GM12874 (cell line): Measurements from ENCODE around the gene TAF13.

Experiments
- CTCF ChIP-seq: IDR thresholded peaks from 2 replicates; pipeline ENCODE4 v1.5.1; 2011; ENCODE audit warnings: low read depth, mild to moderate bottlenecking, control low read depth, low read length, moderate library complexity; ENCODE audit not compliant: insufficient read depth

TAF13 gene

GRCh38 chr1:109112652-109113285, 37.0 kb upstream of the TAF13 start:
- TF ChIP-seq CTCF: peak; percentile 95

DNA sequence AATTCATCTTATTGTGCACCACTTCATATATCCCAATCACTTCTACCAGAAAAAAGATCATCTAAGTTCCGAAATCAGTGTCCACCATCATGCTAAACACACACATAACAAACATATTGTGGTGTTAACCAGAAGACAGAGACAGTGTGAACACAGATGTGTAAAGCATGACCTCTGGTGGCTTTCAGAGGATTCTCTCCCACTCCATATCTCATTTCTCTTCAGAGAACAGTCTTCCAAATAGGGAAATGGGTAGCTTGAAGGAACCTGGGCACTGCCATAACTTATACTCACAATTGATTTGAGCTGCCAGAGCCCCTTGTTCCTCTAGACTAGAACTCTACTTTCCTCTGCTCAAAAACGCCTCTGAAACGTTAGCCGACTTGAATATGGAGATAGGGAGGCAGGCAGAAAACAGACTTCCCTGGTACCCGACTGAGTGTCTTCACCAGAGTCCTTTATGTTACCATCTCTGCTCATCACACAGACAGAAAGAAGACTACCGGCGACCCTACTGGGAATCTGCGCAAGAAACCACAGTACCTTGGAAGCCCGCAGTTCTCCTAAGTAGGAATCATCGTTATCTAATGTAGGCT, 36.4 kb upstream of the TAF13 start:
- TF ChIP-seq CTCF: peak; percentile 32; the same call in 1 of the 2 replicates

GRCh38 chr1:109111386-109112055, 35.7 kb upstream of the TAF13 start:
- TF ChIP-seq CTCF: no peak

- TF ChIP-seq CTCF: no peak
Measured at GRCh38 chr1:109109906-109110305, 34.1 kb upstream of the TAF13 start.

DNA sequence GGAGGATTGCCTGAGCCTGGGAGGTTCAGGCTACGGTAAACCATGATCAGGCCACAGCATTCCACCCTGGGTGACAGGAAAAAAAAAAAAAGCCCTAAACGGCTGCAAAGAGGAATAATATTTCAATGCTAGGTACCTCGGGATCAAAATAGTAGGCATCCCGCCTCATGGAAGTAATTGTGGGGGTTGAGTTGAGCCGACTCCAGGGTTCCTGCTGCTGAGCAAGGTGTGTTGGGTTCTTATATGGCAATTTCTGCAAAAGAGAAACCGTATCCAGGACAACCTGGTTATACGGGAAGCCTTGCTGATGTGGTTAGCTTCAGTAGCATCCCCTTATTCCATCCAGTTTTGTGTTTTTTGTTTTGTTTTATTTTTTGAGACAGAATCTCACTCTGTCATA, 32.0 kb upstream of the TAF13 start:
- TF ChIP-seq CTCF: no peak

- TF ChIP-seq CTCF: no peak
Measured at GRCh38 chr1:109105881-109106280, 30.1 kb upstream of the TAF13 start.

DNA sequence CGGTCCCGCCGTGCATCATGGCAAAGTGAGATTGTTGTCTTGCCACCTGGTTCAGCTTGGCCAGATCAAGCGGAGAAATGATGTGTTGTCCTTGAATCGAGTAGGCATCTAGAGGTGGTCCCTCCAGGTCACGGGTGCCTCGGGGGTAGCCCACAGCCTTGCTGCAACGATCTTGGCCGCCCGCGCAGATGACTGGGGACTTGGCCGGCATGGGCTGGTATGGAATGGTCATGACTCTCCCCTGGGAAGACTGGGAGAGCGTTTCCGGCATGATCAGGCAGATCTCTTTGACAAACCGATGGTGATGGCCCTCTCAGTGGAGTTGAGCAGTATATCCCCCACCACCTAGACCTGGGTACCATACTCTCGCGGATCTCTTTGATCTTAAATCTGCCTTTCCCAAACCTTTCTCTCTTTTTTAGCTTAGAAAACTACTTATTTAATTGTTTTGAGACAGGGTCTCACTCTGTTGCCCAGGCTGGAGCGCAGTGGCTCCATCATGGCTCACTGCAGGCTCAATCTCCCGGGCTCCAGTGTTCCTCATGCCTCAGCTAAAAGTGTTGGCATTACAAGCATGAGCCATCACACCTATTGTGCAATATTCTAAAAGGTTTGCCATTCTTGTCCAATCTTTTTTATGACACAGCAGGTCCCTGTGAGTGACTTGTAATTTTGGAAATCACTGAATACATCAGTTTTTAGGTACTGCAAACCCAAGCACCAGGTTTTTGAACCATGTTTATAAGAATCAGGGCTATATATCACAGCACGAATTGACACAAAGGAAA, 28.8 kb upstream of the TAF13 start:
- TF ChIP-seq CTCF: no peak
